CD4-positive, alpha-beta T cell treated with Interleukin-15 for 1 hour (primary cell): ENCODE data around the gene GRWD1.

Experiments used
- DNase-seq: peaks from one replicate; pipeline ENCODE4 v3.0.0-alpha.2; 2020

GRWD1 gene

GRCh38 chr19:48428670-48429069, 17.1 kb upstream of the GRWD1 start:
- DNase-seq, result no peak

- no peak for DNase-seq
These were observed 12.4 kb upstream of the GRWD1 start for GRCh38 chr19:48433337-48433736.

GRCh38 chr19:48436586-48436985, 9.2 kb upstream of the GRWD1 start:
- DNase-seq, result no peak

GRCh38 chr19:48441360-48442050, 4.3 kb upstream of the GRWD1 start:
- DNase-seq, result no peak

- DNase-seq, result no peak
These were observed 3.4 kb upstream of the GRWD1 start for GRCh38 chr19:48442116-48443035.

GRCh38 chr19:48443256-48443655, 2.5 kb upstream of the GRWD1 start:
- DNase-seq, result no peak

GRCh38 chr19:48443731-48444128, 2.1 kb upstream of the GRWD1 start:
- no peak for DNase-seq

- no peak for DNase-seq
These were observed 1.5 kb upstream of the GRWD1 start for GRCh38 chr19:48444129-48444935.

- no peak for DNase-seq
These were observed 915 bp upstream of the GRWD1 start for GRCh38 chr19:48444936-48445200.

GRCh38 chr19:48445256-48445605, 552 bp upstream of the GRWD1 start:
- no peak for DNase-seq

- DNase-seq, result no peak
These were observed 796 bp downstream of the GRWD1 start for GRCh38 chr19:48446579-48446978.

GRCh38 chr19:48448563-48448962, 2.8 kb downstream of the GRWD1 start:
- DNase-seq, result no peak

GRCh38 chr19:48450441-48450840, 4.7 kb downstream of the GRWD1 start:
- no peak for DNase-seq

- no peak for DNase-seq
These were observed 5.1 kb downstream of the GRWD1 start for GRCh38 chr19:48450863-48451262.

GRCh38 chr19:48451624-48452023, 5.8 kb downstream of the GRWD1 start:
- no peak for DNase-seq

- DNase-seq, result no peak
These were observed 6.8 kb downstream of the GRWD1 start for GRCh38 chr19:48452289-48453190.

GRCh38 chr19:48454150-48454730, 8.5 kb downstream of the GRWD1 start:
- DNase-seq, result no peak

GRCh38 chr19:48455171-48455907, 9.6 kb downstream of the GRWD1 start, which contains the start of gene KCNJ14:
Gene KCNJ14, plus strand, starts transcription at chr19:48455574. Its CDS starts 6,151 bp downstream, at chr19:48461725.
- DNase-seq, result no peak

GRCh38 chr19:48455908-48456562, 10.3 kb downstream of the GRWD1 start:
- DNase-seq, result no peak

- DNase-seq, result no peak
These were observed 11.1 kb downstream of the GRWD1 start for GRCh38 chr19:48456864-48457263.

GRCh38 chr19:48458016-48458415, 12.2 kb downstream of the GRWD1 start:
- no peak for DNase-seq
